GM19023 (cell line): ENCODE results near the gene BABAM2.

Source experiments
- ATAC-seq: cut with Tn5 transposase; IDR thresholded peaks from one replicate; pipeline ENCODE4 v1.9.1; 2021; ENCODE audit warnings: mild to moderate bottlenecking, moderate library complexity; ENCODE audit not compliant: unreplicated experiment

BABAM2 gene

DNA sequence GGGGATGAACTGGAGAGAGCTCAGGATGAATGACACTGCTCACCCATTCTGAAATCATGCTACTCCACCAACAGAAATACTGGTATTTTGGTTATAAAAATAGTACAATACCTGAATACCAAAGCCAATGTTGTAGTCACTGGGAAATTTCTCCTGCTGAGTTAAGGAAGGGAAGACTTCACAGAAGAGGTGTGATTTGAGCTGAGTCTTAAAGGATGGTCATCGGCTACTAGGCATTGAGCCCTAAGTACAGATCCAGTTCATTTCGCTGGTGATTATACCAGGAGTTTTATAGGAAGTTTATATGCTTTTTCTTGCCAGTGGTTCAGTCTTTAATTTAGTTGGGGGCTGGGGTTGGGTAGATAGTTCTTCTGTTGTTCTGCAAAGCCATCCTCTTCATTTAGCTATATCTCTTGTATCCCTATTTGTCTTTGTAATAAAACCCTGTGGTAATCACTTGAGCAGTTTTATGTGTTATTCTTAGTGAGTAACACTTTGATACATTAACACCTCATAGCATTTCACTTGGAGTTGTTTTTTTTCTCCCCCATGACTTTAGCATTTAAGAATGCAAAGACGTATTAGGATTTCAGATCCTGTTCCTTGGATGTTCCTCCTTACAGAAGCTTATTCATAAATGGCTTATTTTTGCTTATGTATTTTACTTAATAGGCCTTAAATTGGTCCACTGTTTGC lies 262.2 kb downstream of the BABAM2 start:
- ATAC-seq: no peak

DNA sequence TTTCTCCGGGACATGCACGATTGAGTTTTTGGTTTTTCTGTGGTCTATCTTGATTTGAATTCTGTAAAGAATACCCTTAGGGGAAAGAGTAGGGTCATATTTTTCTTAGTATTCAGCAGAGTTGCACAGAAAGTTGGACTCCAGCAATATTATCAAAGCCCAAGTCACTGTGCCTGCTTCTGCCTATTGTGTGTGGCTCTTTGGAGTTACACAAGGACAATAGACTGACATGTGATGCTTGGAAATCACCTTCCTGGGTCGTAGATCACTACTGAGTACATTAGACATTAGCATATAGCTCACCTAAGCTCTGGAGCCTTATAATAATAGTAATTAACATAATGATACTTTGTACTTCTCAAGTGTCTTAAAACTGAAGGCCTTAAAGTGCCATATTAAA lies 263.3 kb downstream of the BABAM2 start:
- no peak for ATAC-seq

DNA sequence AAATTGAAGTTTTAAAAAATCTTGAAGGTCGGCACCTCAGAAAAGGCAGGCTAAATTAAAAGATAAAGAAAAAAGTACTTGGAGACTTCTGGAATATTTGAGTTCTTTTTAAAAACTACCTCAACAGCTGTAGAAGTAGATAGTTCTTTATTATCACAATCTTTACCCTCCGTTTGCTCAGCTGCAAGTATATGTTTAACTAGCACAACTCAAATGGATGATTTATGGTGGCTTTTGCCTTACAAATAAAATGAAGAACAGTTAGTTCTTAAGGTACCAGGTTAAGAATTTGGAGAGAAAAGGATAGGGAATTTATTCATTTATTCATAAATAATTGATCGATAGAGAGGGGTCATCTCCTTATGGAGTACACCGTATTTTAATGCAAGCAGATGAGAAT lies 264.6 kb downstream of the BABAM2 start:
- ATAC-seq: no peak

DNA sequence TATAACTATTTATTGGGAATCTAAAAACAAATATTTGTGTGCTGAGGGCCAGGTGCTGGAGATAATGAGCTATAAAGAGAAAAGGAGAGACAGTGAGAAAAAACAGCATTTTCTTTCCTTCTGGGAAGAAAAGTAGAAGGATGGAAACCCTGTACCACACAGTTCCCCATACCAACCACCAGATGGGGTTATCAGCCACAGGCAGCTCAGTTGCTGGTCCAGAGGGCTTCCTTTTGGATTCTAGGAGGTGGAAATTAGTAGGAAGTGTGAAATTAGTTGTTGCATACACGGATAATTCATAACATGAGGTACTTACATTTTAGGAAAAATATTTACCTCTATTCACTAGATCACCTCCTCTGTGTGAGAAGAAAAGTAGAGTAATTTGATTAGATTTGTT lies 265.1 kb downstream of the BABAM2 start:
- ATAC-seq: no peak

DNA sequence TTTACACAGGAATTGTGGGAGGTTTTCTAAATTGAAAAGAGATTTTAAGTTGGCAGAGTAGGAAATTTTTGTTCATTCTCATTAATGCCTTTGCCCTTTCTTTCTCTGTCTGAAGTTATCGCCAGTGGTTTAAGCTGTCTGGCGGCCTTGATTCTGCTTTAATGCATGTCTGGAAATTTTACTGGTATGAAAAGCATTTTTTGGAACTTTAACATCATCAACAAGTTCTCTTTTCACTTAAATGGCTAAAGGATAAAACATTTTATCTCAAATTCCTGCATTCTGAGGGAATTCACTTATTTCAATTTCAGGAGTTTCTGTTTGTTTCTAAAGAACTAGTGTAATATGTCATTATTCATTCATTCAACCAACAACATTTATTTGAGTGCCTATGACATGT lies 268.3 kb downstream of the BABAM2 start:
- no peak for ATAC-seq

DNA sequence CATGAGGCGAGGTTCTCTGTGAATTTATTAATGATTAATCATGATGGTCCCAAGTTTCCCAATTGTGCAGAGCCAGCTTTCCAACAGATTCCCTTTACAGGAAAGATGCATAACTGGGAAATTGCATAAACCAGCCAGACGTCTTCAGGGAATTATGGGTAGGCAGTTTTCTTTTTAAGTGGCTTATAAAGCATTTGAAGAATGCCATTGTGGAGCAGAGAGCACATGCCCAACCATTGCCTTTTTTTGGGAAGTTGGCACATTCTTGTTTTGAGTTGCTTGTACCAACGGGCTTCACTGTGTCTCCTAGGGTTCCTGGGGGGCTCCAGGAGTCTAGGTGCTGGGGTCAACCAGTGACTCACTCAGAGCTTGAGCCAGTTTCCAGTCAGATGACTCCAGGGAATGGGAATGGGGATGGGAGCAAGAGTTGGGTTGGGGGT lies 270.5 kb downstream of the BABAM2 start:
- no peak for ATAC-seq

DNA sequence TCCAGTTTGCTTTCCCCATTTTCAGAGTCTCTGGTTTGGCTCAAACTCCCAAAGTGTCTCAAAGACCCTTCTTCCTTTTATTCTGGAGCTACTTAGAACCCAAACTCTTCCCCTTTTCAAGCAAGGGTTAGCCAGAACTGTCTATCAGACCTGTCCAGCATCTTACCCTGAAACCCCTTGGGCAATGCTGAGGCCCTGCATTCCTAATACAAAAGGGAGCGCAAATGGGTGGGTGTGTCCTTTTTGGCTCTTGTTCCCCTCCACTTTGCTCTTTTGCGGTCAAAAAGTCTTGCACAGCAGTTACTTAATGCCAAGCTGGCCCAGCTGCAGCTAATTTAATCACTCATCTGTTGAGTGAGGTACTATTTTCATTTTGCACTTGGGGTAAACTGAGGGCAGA lies 270.9 kb downstream of the BABAM2 start:
- no peak for ATAC-seq

DNA sequence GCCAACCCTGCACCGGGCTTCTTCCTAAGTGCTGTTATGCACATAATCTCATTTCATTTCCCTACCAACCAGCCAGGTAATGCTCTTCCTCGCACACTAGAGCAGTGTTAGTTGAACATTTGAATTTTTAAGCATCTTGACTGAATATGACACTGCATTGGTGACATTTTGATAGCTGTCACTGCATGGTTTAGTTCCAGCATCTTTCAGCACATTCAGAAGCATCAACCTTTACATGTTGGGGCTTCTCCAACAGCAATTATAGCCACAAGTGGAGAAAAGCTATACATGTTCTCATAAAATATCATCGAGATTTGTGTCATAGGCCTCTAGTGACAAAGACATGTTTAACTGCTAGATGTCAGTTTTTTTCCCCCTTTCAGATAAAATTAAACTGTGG lies 272.0 kb downstream of the BABAM2 start:
- no peak for ATAC-seq

DNA sequence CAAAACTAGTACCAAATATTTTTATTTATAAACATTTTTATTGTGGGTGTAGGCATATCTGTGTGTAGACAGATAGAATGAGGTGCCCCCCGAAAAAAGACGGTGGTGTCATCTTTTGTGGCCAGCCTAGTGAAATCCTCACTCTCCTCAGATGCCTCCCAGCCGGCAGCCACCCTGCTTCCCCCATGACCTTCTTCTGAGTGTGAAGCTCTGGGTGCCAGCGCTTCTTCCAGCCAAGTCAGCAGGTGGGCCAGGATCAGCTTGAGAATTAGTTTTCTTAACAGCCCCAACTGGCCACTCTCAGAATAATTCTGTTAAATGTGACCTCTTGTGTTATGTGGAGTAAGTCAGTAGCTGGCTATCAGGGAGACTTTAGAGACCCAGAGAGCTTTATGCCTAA lies 272.5 kb downstream of the BABAM2 start:
- ATAC-seq: no peak

DNA sequence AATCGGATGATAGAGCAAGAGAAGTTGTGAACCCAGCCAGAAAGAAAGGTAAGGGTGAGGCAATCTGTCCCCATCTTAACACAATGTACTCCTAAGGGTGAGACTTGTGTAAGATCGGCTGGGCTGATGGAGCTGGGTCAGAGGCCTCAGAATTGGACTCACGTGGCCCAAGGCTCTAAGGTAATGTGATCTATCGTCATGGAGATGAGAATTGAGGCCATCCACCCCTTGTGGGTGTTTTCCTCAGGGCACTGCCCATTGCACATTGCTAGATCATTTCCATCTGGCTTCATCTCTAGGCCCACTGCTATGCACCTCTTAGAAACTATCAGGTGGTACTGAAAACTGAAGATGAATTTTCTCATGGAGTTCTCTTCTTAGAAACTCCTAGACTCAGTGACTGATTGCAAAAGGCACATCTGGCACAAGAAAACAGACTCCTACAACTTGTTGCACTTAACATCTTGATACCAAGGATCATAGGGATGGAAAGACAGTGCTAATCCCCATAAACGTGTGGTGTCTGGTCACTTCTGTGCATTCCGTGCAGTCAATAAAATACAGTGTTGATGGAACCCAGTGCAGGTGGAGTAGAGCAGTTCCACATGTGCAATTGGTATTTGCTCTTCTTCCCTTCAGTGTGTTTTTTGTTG lies 273.2 kb downstream of the BABAM2 start:
- no peak for ATAC-seq

DNA sequence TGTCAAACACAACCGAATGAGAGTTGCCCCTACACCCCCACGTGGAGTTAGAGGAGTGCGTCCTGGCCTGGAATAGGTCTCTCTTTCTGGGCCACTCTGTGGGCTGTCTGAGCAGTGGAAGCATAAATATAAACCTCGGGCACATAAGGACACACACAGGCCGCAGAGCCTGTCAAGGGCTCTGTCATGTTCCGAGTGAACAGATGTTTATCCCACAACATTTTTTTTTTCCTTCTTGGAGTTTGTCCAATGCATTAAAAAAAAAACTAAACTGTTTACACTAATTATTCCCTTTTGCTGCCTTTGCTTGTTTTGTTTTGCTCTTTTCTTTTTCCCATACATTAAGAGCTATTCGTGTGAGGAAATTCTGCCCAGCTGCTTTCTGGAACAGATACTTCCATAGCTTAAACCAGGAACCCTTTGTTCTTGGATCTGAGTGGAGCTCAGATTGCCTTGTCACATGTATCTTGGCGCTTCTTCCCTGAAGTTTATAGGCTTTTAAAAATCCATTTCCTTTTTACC lies 273.8 kb downstream of the BABAM2 start:
- no peak for ATAC-seq

DNA sequence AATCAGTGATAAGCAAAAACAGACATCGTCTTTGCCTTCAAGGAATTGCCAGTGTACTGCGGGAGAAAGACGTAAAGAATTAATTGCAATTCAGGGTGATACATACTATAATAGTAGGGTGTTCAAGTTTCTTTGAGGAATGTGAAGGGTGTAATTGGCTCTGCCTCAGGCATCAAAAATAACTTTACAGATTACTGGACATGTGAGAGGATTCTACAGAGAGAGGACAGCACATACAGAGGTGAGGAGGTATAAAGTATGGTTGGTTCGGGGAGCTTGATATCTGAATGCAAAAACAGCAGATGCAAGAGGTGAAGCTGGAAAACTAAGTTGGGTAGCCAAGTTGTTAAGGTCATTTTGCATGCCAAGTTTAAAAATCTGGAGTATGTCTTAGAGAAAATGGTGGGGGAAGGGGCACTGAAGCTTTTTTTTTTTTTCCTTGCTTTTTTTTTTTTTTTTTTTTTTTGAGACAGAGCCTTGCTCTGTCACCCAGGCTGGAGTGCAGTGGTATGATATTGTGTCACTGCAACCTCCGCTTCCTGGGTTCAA lies 274.6 kb downstream of the BABAM2 start:
- ATAC-seq: no peak

DNA sequence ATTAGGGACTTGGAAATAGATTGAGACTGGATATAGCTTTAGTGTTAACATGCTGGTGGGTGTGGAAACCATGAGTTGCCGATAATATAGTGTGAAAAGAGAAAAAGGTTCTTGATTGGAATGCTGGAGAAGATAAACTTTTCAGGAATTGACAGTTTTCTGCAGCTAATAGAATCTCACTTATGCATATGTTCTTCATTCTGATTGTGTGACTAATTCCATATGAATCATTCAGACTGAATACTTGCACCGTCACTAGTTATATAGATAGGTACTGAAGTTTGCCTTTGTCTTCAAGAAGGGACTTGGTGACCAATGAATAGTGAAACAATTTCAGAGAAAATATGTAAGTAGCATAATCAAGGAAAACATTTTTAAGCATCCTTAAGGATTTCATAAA lies 276.4 kb downstream of the BABAM2 start:
- ATAC-seq: no peak

DNA sequence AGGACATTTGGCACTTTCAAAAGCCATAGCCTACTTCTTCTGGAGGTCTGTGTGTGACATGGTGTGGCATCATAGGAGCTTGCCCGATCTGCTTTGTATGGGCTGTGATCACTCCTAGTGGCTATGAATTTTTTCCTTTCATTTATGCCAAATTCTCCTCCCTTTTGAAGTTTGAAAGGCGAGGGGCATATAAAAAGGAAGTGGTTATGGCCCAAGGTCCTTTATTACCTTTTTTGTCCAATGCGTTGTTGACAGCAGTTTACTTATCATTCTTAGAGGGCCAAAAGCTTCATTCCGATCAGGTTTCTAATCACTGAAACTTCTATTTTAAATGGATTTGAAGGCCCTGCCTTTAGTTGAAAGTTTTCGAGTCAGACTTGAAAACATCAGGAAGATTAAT lies 277.8 kb downstream of the BABAM2 start:
- no peak for ATAC-seq

DNA sequence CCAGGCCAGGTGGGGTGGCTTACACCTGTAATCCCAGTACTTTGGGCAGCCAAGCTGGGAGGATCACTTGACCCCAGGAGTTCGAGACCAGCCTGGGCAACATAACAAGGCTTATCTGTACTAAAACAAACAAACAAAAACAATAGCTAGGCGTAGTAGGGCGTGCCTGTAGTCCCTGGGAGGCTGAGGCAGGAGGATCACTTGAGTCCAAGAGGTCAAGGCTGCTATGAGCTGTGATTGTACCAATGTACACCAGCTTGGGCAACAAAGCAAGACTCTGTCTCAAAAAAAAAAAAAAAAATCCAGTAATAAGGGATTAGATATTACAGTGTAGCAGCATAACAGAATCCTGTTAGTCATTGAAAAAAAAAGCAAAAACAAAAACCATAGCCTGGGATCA lies 279.0 kb downstream of the BABAM2 start:
- ATAC-seq: no peak

DNA sequence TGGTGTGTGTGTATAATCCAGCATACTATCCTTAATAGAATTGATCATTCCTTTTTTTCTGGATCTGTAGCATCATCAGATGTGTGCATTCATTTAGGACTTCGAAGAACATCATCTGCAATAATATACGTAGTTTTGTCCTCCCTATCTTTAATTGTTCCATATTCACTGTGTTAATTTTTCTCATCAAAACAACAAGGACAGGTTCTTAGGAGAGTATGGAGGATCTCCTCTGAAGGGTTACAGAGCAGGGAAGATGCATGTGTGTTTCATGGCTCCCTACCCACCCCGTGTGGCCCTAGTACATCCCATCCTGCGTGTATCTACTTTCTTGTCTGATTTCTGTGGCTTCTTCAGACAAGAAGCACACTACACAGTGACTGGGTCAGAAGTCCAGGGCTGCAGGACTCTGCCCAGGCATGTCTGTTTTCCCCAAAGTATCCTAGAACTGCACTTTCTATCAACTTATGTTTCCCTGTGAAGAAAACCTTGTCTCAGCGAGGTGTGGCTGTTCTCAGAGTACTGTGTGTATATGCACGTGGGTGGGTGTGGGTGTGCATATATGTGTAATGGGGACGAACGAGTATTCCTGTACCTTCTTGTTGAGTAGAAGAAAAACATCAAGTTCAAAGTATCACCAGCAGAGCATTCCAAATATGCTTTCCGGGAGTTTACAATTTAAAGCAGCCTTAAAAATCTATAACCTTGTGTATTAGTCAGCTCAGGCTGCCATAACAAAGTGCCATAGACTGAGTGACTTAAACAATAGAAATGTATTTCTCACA lies 281.8 kb downstream of the BABAM2 start:
- ATAC-seq: no peak

DNA sequence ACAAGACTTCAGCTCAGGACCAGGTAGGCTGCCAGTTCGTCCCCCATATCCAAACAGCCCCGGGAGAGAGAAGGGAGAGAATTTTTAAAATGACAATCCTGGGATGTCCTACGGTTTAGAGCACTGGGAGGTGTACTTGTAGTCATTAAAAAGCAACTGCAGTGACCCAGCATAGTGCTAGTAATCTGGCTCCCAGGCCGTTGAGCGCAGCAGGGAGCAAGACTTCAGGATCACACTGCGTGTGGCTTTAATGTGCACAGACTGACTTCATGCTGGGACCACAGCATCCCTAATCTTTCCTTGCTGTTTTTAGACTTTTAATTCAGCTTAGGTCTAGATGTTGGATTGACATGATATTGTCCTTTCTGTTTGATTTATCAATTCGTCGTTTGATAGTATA lies 282.8 kb downstream of the BABAM2 start:
- ATAC-seq: no peak

DNA sequence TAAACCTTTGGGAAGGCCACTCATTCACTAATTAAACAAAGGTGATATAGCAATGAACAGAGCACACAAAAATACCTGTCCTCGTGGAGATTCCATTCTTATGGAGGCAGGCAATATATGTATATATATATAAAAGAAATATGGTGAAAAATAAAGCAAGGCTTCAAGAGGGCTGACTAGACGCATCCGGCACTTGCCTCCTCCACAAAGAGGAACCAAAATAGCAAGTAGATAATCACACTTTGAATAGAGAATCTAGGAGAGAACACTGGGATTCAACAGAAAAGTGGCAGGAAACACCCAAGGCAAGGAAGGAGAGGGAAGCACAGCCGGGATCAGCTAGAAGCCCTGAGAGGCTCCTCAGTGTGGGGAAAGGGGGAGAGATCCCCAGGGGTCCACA lies 283.7 kb downstream of the BABAM2 start:
- no peak for ATAC-seq

DNA sequence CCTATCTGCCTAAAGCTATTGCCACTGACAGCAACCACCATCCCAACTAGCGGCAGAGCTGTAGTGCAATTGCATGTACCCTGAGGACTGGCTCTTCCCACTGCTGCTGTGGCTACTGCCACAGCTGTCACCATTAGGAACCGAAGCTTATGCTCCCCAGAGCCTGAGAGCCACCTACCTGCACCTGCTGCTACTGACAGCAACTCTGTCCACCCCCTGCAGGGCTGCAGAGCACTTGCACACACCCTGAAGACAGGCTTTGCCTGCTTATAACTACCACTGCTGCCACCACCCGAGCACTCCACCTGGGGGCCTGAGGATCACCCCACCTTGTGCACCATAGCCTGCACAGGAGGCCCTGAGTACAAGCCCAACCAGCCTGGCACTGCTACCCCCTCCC lies 284.5 kb downstream of the BABAM2 start:
- no peak for ATAC-seq

DNA sequence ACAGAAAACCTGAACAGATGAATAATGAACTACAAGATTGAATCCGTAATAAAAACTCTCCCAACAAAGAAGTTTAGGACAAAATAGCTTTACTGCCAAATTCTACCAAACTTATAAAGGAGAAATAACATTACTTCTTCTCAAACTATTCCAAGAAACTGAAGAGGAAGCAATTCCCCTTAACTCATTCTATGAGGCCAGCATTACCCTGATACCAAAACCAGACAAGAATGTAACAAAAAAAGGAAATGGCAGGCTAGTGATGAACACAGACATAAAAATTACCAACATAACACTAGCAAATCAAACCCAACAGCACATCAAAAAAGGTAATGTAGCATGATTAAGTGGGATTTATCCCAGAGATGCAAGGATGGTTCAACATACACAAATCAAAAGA lies 288.4 kb downstream of the BABAM2 start:
- ATAC-seq: no peak

DNA sequence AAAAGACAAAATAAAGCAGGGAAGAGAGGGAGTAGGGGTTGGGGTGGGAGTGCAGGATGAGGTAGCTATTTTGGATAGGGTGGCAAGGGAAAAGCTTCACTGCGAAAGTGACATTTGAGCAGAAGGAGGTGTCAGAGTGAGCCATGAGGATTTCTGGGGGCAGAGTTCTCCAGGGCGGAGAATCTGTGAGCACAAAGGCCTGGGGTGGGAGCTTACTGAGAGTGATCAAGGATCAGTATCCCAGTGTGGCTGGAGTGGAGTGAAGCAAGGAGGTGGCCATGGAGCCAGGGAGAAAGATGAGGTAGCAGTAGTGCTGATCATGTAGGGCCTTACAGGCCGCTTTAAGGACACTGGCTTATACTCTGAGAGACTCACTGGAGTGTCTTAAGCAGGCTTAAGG lies 291.3 kb downstream of the BABAM2 start:
- no peak for ATAC-seq

DNA sequence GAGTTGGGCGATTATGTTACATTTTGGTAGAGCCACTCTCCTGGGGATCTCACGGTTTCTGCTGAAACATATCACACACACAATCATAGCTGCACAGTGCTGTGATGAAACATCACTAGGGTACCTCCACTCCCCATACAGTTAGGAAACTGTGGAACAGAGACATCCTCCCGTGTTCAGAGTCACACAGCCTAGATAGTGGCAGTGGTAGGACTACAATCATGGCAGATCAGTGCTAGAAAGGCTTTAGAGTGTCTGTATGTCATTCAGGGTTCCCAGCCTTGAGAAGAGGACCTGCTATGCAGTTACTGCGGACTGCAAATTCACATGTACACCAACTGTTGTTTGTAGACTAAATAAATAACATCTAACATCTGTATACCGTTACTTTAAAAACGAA lies 291.8 kb downstream of the BABAM2 start:
- ATAC-seq: no peak
